Osteocyte (in vitro differentiated cells): ENCODE results near the gene IDI2. TPM values are rescaled to one million over a fixed set of nuclear protein-coding genes. Genes with fewer than 3 reads are reported as not detected.
A peak's percentile ranks its signal among the peaks of the same experiment; 100 is the strongest.
"Not testable (repeated sequence)": the region's sequence is repeated elsewhere in the genome, so short reads cannot be mapped to it uniquely, and the experiment has no call there.

ENCODE experiments used
- DNase-seq: peaks from one replicate; pipeline ENCODE4 v3.0.0; 2021; ENCODE audit warnings: mixed read lengths; ENCODE audit not compliant: unreplicated experiment; ENCODE audit errors: extremely low spot score
- H3K27ac Mint-ChIP-seq: one replicate; pipeline ENCODE4 v1.8.0; 2021; ENCODE audit warnings: mild to moderate bottlenecking, mixed read lengths; ENCODE audit not compliant: unreplicated experiment
- H3K27me3 Mint-ChIP-seq: one replicate; pipeline ENCODE4 v1.8.0; 2021; ENCODE audit warnings: mixed read lengths; ENCODE audit not compliant: unreplicated experiment
- H3K36me3 Mint-ChIP-seq: one replicate; pipeline ENCODE4 v1.8.0; 2021; ENCODE audit warnings: mixed read lengths; ENCODE audit not compliant: unreplicated experiment
- H3K4me1 Mint-ChIP-seq: one replicate; pipeline ENCODE4 v1.8.0; 2021; ENCODE audit warnings: mixed read lengths; ENCODE audit not compliant: unreplicated experiment
- H3K4me3 Mint-ChIP-seq: one replicate; pipeline ENCODE4 v1.8.0; 2021; ENCODE audit warnings: mild to moderate bottlenecking, moderate library complexity, mixed read lengths; ENCODE audit not compliant: unreplicated experiment
- H3K9me3 Mint-ChIP-seq: one replicate; pipeline ENCODE4 v1.8.0; 2021; ENCODE audit warnings: mixed read lengths; ENCODE audit not compliant: unreplicated experiment
- CTCF ChIP-seq: fragments of 200-600 bp; sonication (generic); IDR thresholded peaks from 2 replicates; pipeline ENCODE4 v1.5.0; 2021; ENCODE audit warnings: antibody characterized with exemption, mild to moderate bottlenecking, moderate library complexity
- total RNA-seq: library from RNA; stranded (reverse); gene quantifications from 2 replicates; pipeline ENCODE4 v1.2.1, GENCODE V29; 2021

The IDI2 gene
- total RNA-seq, 1 donor from 2014 or later, result not detected

GRCh38 chr10:1041514-1041913, 15.9 kb upstream of the IDI2 start:
- DNase-seq, result no peak
- Mint-ChIP-seq H3K27me3 (no peaks in the 10 kb centered on the region), H3K4me3 (no peak overlapping the region), H3K27ac (no peak overlapping the region), H3K9me3 (no peaks in the 10 kb centered on the region), H3K36me3 (peaks cover 27% of the 10 kb centered on the region), H3K4me1 (peaks cover 33% of the 10 kb centered on the region)
- no peak for TF ChIP-seq CTCF

- no peaks in the 10 kb centered on the region for H3K9me3 Mint-ChIP-seq
- no peak for DNase-seq
- H3K4me3 Mint-ChIP-seq, result no peak overlapping the region
- peaks cover 33% of the 10 kb centered on the region for H3K4me1 Mint-ChIP-seq
- H3K27me3 Mint-ChIP-seq, result no peaks in the 10 kb centered on the region
- H3K27ac Mint-ChIP-seq, result peak overlapping the region; percentile 57
- H3K36me3 Mint-ChIP-seq, result peaks cover 27% of the 10 kb centered on the region
- no peak for TF ChIP-seq CTCF
These were observed 14.5 kb upstream of the IDI2 start for GRCh38 chr10:1040133-1040532.

- H3K27me3 Mint-ChIP-seq, H3K4me3 Mint-ChIP-seq, H3K9me3 Mint-ChIP-seq, H3K27ac Mint-ChIP-seq, DNase-seq: not testable (repeated sequence)
- peaks cover 29% of the 10 kb centered on the region for H3K4me1 Mint-ChIP-seq
- peaks cover 22% of the 10 kb centered on the region for H3K36me3 Mint-ChIP-seq
These were observed 13.1 kb upstream of the IDI2 start for GRCh38 chr10:1038769-1039168.

- peaks cover 15% of the 10 kb centered on the region for H3K36me3 Mint-ChIP-seq
- no peak for DNase-seq
- H3K27ac Mint-ChIP-seq, result no peak overlapping the region
- TF ChIP-seq CTCF, result no peak
- H3K4me3 Mint-ChIP-seq, result no peak overlapping the region
- H3K27me3 Mint-ChIP-seq, result no peaks in the 10 kb centered on the region
- no peaks in the 10 kb centered on the region for H3K9me3 Mint-ChIP-seq
- H3K4me1 Mint-ChIP-seq, result peaks cover 26% of the 10 kb centered on the region
These were observed 11.4 kb upstream of the IDI2 start for GRCh38 chr10:1037098-1037497.

GRCh38 chr10:1036341-1036791, 10.7 kb upstream of the IDI2 start:
- Mint-ChIP-seq H3K4me3 (no peak overlapping the region), H3K9me3 (no peaks in the 10 kb centered on the region), H3K36me3 (peaks cover 13% of the 10 kb centered on the region), H3K4me1 (peaks cover 26% of the 10 kb centered on the region), H3K27ac (peak overlapping the region; percentile 4), H3K27me3 (no peaks in the 10 kb centered on the region)
- DNase-seq, result no peak
- TF ChIP-seq CTCF, result no peak

GRCh38 chr10:1035201-1035600, 9.5 kb upstream of the IDI2 start:
- Mint-ChIP-seq H3K27ac (peak overlapping the region; percentile 42), H3K9me3 (no peaks in the 10 kb centered on the region), H3K4me1 (peaks cover 20% of the 10 kb centered on the region), H3K27me3 (no peaks in the 10 kb centered on the region), H3K36me3 (peaks cover 6% of the 10 kb centered on the region), H3K4me3 (no peak overlapping the region)
- no peak for DNase-seq
- no peak for TF ChIP-seq CTCF
